ENCODE measurements around the gene THSD7A. TPM values are rescaled to one million over a fixed set of nuclear protein-coding genes. Genes with fewer than 3 reads are reported as not detected.

The THSD7A gene
- total and polyA plus RNA-seq, 10 of the 15 experiments (the other 5 are each of a cell fraction or from before 2014, with no cell fraction given): 0.03 to 0.09 (median 0.03) TPM; not detected in 7

DNA sequence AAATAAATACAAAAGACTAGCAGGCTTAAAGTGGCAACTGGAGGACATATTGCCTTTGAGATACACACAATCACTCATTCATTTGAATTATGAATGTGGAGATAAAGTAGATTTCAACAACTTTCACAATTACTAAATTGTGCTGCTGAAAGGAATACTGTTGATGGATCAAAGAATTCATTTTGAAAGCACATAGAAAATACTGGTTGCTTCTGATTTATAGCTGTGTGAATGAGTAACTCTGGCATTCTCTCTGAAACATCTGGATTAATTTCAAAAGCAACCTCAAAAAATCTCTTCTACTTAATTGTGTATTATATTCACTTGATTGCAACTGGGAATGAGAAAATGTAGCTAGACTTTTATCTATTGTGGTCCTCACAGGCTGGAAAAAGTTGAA lies 397.6 kb downstream of the THSD7A start:
- Histone ChIP-seq H3K36me3 (ENCODE audit: control insufficient read depth in 2 of 2, insufficient read depth in 2 of 2, low read length in 1 of 2) (no peaks in the 10 kb centered on the region), H3K27ac (ENCODE audit: control insufficient read depth, insufficient read depth) (no peak overlapping the region), H2AFZ (ENCODE audit: control insufficient read depth, low read depth, low read length) (no peak overlapping the region), H3K9me3 (replicated peaks; ENCODE audit: control insufficient read depth, insufficient read depth, low read length) (no peaks in the 10 kb centered on the region), H3K4me3 (no peak overlapping the region), H3K27me3 (replicated peaks in 1 of 2; ENCODE audit: control insufficient read depth in 2 of 2, insufficient read depth in 2 of 2, low read length in 1 of 2) (no peaks in the 10 kb centered on the region; a peak in 1 of 4 replicates), H3K9ac (ENCODE audit: control insufficient read depth, insufficient read depth, low read length) (no peak overlapping the region), H3K4me1 (ENCODE audit: control insufficient read depth, insufficient read depth, low read length) (no peaks in the 10 kb centered on the region), H3K4me2 (ENCODE audit: control insufficient read depth, insufficient read depth) (no peak overlapping the region), H4K20me1 (ENCODE audit: control insufficient read depth, insufficient read depth) (no peaks in the 10 kb centered on the region), H3K79me2 (ENCODE audit: control insufficient read depth, insufficient read depth, low read length) (no peaks in the 10 kb centered on the region)
- ChIA-PET SMC1A (ENCODE audit: uncharacterized antibody, unreplicated experiment) (no interaction called here), POLR2A (no interaction called here), RAD21 (ENCODE audit: unreplicated experiment) (no interaction called here), CTCF (no interaction called here)
- intact Hi-C loops (cut with micrococcal nuclease; ENCODE audit: unreplicated experiment) (no loop called here), in situ Hi-C loops (cut with MboI) (loop anchor here (10.0 kb wide), 1 partner anchor 890 kb away; no protein-coding TSS in a partner anchor)
- BruUV-seq (replicated peaks): no TSS peak
- DNase-seq (ENCODE audit: low read depth, low spot score) (no peak), ATAC-seq (no peak), FAIRE-seq (no peak)
- TF ChIP-seq EP300 (IDR thresholded peaks at IDR 0.05; ENCODE audit: borderline replicate concordance in 1 of 2, control insufficient read depth in 1 of 2, low read depth in 2 of 2, low read length in 2 of 2) (no peak), NR2C2 (IDR thresholded peaks at IDR 0.05; ENCODE audit: borderline replicate concordance, control insufficient read depth, insufficient read length, low read depth) (no peak), ESRRA (IDR thresholded peaks at IDR 0.05; ENCODE audit: low read length) (no peak), NFXL1 (IDR thresholded peaks at IDR 0.05; ENCODE audit: borderline replicate concordance) (no peak), BACH1 (IDR thresholded peaks at IDR 0.05; ENCODE audit: borderline replicate concordance) (no peak), NBN (IDR thresholded peaks at IDR 0.05) (no peak), BHLHE40 (IDR thresholded peaks at IDR 0.05; ENCODE audit: borderline replicate concordance in 1 of 2, low read depth in 2 of 2, low read length in 1 of 2) (no peak)
- TF ChIP-seq, protein P1, sequence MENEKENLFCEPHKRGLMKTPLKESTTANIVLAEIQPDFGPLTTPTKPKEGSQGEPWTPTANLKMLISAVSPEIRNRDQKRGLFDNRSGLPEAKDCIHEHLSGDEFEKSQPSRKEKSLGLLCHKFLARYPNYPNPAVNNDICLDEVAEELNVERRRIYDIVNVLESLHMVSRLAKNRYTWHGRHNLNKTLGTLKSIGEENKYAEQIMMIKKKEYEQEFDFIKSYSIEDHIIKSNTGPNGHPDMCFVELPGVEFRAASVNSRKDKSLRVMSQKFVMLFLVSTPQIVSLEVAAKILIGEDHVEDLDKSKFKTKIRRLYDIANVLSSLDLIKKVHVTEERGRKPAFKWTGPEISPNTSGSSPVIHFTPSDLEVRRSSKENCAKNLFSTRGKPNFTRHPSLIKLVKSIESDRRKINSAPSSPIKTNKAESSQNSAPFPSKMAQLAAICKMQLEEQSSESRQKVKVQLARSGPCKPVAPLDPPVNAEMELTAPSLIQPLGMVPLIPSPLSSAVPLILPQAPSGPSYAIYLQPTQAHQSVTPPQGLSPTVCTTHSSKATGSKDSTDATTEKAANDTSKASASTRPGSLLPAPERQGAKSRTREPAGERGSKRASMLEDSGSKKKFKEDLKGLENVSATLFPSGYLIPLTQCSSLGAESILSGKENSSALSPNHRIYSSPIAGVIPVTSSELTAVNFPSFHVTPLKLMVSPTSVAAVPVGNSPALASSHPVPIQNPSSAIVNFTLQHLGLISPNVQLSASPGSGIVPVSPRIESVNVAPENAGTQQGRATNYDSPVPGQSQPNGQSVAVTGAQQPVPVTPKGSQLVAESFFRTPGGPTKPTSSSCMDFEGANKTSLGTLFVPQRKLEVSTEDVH (IDR thresholded peaks at IDR 0.05; ENCODE audit: low read depth, partially characterized antibody): no peak
- TF ChIP-seq, protein P2, sequence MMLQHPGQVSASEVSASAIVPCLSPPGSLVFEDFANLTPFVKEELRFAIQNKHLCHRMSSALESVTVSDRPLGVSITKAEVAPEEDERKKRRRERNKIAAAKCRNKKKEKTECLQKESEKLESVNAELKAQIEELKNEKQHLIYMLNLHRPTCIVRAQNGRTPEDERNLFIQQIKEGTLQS (IDR thresholded peaks at IDR 0.05; ENCODE audit: borderline replicate concordance, extremely low read depth, low read depth, low read length): no peak
- TF ChIP-seq, protein P3, sequence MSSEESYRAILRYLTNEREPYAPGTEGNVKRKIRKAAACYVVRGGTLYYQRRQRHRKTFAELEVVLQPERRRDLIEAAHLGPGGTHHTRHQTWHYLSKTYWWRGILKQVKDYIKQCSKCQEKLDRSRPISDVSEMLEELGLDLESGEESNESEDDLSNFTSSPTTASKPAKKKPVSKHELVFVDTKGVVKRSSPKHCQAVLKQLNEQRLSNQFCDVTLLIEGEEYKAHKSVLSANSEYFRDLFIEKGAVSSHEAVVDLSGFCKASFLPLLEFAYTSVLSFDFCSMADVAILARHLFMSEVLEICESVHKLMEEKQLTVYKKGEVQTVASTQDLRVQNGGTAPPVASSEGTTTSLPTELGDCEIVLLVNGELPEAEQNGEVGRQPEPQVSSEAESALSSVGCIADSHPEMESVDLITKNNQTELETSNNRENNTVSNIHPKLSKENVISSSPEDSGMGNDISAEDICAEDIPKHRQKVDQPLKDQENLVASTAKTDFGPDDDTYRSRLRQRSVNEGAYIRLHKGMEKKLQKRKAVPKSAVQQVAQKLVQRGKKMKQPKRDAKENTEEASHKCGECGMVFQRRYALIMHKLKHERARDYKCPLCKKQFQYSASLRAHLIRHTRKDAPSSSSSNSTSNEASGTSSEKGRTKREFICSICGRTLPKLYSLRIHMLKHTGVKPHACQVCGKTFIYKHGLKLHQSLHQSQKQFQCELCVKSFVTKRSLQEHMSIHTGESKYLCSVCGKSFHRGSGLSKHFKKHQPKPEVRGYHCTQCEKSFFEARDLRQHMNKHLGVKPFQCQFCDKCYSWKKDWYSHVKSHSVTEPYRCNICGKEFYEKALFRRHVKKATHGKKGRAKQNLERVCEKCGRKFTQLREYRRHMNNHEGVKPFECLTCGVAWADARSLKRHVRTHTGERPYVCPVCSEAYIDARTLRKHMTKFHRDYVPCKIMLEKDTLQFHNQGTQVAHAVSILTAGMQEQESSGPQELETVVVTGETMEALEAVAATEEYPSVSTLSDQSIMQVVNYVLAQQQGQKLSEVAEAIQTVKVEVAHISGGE (CRISPR knock-in tag; IDR thresholded peaks at IDR 0.05): no peak
- TF ChIP-seq, protein P4, sequence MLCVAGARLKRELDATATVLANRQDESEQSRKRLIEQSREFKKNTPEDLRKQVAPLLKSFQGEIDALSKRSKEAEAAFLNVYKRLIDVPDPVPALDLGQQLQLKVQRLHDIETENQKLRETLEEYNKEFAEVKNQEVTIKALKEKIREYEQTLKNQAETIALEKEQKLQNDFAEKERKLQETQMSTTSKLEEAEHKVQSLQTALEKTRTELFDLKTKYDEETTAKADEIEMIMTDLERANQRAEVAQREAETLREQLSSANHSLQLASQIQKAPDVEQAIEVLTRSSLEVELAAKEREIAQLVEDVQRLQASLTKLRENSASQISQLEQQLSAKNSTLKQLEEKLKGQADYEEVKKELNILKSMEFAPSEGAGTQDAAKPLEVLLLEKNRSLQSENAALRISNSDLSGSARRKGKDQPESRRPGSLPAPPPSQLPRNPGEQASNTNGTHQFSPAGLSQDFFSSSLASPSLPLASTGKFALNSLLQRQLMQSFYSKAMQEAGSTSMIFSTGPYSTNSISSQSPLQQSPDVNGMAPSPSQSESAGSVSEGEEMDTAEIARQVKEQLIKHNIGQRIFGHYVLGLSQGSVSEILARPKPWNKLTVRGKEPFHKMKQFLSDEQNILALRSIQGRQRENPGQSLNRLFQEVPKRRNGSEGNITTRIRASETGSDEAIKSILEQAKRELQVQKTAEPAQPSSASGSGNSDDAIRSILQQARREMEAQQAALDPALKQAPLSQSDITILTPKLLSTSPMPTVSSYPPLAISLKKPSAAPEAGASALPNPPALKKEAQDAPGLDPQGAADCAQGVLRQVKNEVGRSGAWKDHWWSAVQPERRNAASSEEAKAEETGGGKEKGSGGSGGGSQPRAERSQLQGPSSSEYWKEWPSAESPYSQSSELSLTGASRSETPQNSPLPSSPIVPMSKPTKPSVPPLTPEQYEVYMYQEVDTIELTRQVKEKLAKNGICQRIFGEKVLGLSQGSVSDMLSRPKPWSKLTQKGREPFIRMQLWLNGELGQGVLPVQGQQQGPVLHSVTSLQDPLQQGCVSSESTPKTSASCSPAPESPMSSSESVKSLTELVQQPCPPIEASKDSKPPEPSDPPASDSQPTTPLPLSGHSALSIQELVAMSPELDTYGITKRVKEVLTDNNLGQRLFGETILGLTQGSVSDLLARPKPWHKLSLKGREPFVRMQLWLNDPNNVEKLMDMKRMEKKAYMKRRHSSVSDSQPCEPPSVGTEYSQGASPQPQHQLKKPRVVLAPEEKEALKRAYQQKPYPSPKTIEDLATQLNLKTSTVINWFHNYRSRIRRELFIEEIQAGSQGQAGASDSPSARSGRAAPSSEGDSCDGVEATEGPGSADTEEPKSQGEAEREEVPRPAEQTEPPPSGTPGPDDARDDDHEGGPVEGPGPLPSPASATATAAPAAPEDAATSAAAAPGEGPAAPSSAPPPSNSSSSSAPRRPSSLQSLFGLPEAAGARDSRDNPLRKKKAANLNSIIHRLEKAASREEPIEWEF (IDR thresholded peaks at IDR 0.05; ENCODE audit: insufficient replicate concordance, low read depth, low read length): no peak
